T-helper 1 cell treated with Interleukin-12 subunit alpha and Interleukin-12 subunit beta and Interleukin-4 antibody, amounts not matched to agents 30 μg/mL and 1 μg/mL, for 36 hours (primary cell): ENCODE measurements around the gene IKZF5.
A peak's percentile ranks its signal among the peaks of the same experiment; 100 is the strongest.

ENCODE experiments used
- H3K27ac Mint-ChIP-seq: one replicate; pipeline ENCODE4 v1.8.0; 2021; ENCODE audit warnings: mild to moderate bottlenecking, mixed read lengths
- H3K27me3 Mint-ChIP-seq: one replicate; pipeline ENCODE4 v1.8.0; 2021; ENCODE audit warnings: low read depth, mixed read lengths
- H3K36me3 Mint-ChIP-seq: one replicate; pipeline ENCODE4 v1.8.0; 2021; ENCODE audit warnings: low read depth, mixed read lengths
- H3K4me1 Mint-ChIP-seq: one replicate; pipeline ENCODE4 v1.8.0; 2021; ENCODE audit warnings: low read depth, mixed read lengths
- H3K4me3 Mint-ChIP-seq: one replicate; pipeline ENCODE4 v1.8.0; 2021; ENCODE audit warnings: mild to moderate bottlenecking, moderate library complexity, mixed read lengths
- H3K9me3 Mint-ChIP-seq: one replicate; pipeline ENCODE4 v1.8.0; 2021; ENCODE audit warnings: mixed read lengths

IKZF5 gene

DNA sequence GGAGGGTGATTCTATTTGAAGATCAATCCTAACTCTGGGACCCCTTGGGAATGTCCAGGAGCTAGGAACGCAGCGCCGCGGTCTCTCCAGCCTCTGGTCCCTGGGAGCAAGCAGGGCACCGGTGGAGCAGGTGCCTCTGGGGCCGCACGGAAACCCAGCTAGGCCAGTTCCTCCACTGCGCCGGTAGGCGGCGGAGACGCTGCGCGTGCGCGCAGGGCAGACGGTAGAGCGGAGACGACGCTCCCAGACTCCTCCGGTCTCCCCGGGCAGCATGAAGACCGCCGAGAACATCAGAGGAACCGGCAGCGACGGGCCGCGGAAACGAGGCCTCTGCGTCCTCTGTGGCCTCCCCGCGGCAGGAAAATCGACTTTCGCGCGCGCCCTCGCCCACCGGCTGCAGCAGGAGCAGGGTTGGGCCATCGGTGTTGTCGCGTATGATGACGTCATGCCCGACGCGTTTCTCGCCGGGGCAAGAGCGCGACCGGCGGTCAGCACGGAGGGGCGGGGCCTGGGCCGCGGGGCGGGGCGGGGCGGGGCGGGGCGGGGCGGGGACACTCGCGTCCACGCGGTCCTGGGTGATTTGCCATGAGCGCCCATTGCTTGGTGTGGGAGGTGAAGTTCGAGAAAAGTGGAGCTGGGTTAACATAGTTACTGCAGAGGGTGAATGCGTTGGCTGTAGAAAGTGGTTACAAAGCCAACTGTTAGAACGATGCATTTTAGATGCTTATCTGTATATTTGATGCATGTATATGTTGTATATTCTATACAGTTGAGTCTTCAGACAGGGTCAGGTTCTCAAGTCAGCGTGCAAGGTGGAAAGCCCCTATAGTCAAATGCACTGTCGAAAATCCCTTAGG is 28.2 kb downstream of the IKZF5 start, which contains the start of gene PSTK:
TSS of gene PSTK (plus strand) at position 193 of the 857 bp plus-strand sequence. CDS start at position 272, 79 bp downstream.
- peak within 1 kb of the TSS; percentile 98 for H3K27ac Mint-ChIP-seq
- H3K4me3 Mint-ChIP-seq = peak within 1 kb of the TSS; percentile 90

DNA sequence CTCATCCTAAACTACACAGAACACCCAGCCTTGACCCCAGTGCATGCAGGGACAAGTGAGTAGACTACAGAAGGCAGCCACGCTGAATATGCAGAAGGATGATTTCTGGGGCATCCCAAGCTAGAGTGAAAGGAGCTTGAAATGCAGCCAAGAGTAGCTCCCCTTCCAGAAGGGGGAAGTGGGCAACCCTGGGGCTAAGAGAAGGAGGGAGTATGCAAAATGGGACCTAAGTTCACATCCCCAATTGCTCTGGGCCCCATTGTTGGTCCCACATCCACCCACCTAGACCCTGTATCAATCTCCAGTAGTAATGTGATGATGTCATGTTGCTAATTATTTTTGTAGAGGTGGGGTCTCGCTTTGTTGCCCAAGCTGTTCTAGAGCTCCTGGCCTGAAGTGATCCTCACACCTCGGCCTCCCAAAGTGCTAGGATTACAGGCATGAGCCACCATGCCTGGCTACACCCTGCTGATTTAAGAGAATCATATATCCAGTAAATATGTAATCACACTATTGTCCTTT is 34.0 kb downstream of the IKZF5 start:
- no peak overlapping the region for H3K27ac Mint-ChIP-seq

More for the DNA sequence above, 28.2 kb downstream of the IKZF5 start, which contains the start of gene PSTK:
- Mint-ChIP-seq H3K9me3 (no peaks in the 10 kb centered on the region), H3K27me3 (peaks cover 6% of the 10 kb centered on the region), H3K36me3 (no peaks in the 10 kb centered on the region), H3K4me1 (peaks cover 18% of the 10 kb centered on the region)

GRCh38 chr10:122974023-122974422 is 34.6 kb downstream of the IKZF5 start:
- no peak overlapping the region for H3K27ac Mint-ChIP-seq
- H3K4me3 Mint-ChIP-seq = no peak overlapping the region
- peaks cover 20% of the 10 kb centered on the region for H3K27me3 Mint-ChIP-seq
- H3K4me1 Mint-ChIP-seq = no peaks in the 10 kb centered on the region
- peaks cover under 1% of the 10 kb centered on the region for H3K9me3 Mint-ChIP-seq
- H3K36me3 Mint-ChIP-seq = no peaks in the 10 kb centered on the region

More for the DNA sequence above, 34.0 kb downstream of the IKZF5 start:
- H3K9me3 Mint-ChIP-seq = no peaks in the 10 kb centered on the region
- H3K4me3 Mint-ChIP-seq = no peak overlapping the region
- no peaks in the 10 kb centered on the region for H3K36me3 Mint-ChIP-seq
- H3K27me3 Mint-ChIP-seq = peaks cover 20% of the 10 kb centered on the region
- no peaks in the 10 kb centered on the region for H3K4me1 Mint-ChIP-seq

- H3K36me3 Mint-ChIP-seq = no peaks in the 10 kb centered on the region
- H3K27me3 Mint-ChIP-seq = peaks cover 17% of the 10 kb centered on the region
- no peak overlapping the region for H3K27ac Mint-ChIP-seq
- H3K9me3 Mint-ChIP-seq = peaks cover 30% of the 10 kb centered on the region
- H3K4me3 Mint-ChIP-seq = no peak overlapping the region
- no peaks in the 10 kb centered on the region for H3K4me1 Mint-ChIP-seq
Observed at GRCh38 chr10:122968698-122969097, 39.9 kb downstream of the IKZF5 start.

DNA sequence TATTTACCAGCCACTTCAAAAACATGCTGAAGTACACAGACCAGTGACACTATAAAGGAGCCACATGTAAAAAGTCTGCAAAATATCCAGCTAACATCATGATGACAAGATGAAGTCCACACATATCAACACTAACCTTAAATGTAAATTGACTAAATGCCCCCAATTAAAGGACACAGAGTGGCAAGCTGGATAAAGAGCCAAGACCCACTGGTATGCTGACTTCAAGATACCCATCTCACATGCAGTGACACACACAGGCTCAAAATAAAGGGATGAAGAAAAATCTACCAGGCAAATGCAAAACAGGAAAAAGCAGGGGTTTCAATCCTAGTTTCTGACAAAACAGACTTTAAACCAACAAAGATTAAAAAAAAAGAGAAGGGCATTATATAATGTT is 41.7 kb downstream of the IKZF5 start:
- Mint-ChIP-seq H3K36me3 (no peaks in the 10 kb centered on the region), H3K4me1 (no peaks in the 10 kb centered on the region), H3K9me3 (peaks cover 30% of the 10 kb centered on the region), H3K27ac (no peak overlapping the region), H3K4me3 (no peak overlapping the region), H3K27me3 (peaks cover 13% of the 10 kb centered on the region)

GRCh38 chr10:122962405-122962804 is 46.2 kb downstream of the IKZF5 start:
- no peaks in the 10 kb centered on the region for H3K4me1 Mint-ChIP-seq

DNA sequence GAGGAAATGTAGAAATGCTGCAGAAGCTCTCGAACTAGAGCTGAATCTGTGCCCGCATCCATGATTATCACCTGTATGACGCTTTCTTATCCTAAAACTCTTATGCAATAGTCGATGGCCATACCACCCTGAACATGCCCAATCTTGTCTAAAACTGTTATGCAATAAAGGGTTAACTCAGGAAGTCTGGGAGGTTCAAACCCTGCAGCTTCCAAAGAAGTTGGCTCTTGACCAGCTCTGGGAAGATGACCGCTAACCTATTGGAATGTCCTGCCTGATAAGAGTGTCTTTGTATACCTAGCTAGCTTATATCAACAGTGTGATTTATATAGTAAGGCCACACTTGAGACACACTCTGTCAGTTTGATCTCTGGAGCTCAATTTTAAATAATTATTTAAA is 51.1 kb downstream of the IKZF5 start:
- no peak overlapping the region for H3K4me3 Mint-ChIP-seq
- peaks cover 15% of the 10 kb centered on the region for H3K4me1 Mint-ChIP-seq
- H3K36me3 Mint-ChIP-seq = peaks cover 9% of the 10 kb centered on the region
- H3K27me3 Mint-ChIP-seq = peaks cover 9% of the 10 kb centered on the region
- H3K9me3 Mint-ChIP-seq = no peaks in the 10 kb centered on the region
- H3K27ac Mint-ChIP-seq = no peak overlapping the region

More at GRCh38 chr10:122962405-122962804, 46.2 kb downstream of the IKZF5 start:
- H3K4me3 Mint-ChIP-seq = no peak overlapping the region
- H3K27ac Mint-ChIP-seq = no peak overlapping the region
- H3K36me3 Mint-ChIP-seq = no peaks in the 10 kb centered on the region
- peaks cover 18% of the 10 kb centered on the region for H3K9me3 Mint-ChIP-seq
- H3K27me3 Mint-ChIP-seq = peaks cover 5% of the 10 kb centered on the region

DNA sequence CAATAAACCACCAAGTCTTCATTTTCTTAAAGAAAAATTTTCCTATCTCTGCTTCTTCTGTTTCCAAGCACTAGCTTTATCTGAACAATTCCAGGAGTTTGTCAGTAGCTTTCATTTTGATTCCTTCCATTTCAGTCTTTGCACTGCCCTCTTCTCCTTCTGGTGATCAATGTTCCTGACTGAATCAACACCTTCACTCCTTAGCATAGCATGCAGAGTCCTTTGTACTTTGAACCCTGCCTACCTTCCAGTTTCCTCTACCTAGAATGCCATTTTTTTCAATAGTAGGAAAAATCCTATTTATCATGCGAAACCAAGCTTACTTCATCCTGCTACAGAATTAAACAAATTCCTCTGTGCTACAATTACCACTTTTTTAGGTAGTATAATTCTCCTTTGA is 52.7 kb downstream of the IKZF5 start:
- Mint-ChIP-seq H3K27me3 (peaks cover 9% of the 10 kb centered on the region), H3K36me3 (peaks cover 11% of the 10 kb centered on the region), H3K9me3 (no peaks in the 10 kb centered on the region), H3K4me1 (peaks cover 20% of the 10 kb centered on the region), H3K27ac (no peak overlapping the region), H3K4me3 (no peak overlapping the region)

DNA sequence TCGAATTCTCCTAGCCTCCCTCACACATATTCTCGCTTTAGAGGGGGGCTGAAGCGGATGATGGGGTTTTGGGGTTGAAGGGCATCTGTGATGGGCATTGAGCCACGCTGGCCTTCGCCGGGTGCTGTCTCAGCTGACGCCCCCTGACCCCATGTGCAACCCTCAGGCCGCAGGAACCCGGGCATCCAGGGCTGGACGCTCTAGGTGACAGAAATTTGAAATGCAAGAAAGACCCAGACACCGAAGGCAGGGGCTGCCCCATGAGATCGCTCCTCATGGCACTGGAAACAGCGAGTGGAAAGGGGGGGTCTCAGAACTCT is 53.9 kb downstream of the IKZF5 start:
- H3K36me3 Mint-ChIP-seq = peaks cover 13% of the 10 kb centered on the region
- peaks cover 9% of the 10 kb centered on the region for H3K27me3 Mint-ChIP-seq
- no peaks in the 10 kb centered on the region for H3K9me3 Mint-ChIP-seq
- peak overlapping the region; percentile 84 for H3K4me3 Mint-ChIP-seq
- H3K4me1 Mint-ChIP-seq = peaks cover 21% of the 10 kb centered on the region
- H3K27ac Mint-ChIP-seq = no peak overlapping the region

DNA sequence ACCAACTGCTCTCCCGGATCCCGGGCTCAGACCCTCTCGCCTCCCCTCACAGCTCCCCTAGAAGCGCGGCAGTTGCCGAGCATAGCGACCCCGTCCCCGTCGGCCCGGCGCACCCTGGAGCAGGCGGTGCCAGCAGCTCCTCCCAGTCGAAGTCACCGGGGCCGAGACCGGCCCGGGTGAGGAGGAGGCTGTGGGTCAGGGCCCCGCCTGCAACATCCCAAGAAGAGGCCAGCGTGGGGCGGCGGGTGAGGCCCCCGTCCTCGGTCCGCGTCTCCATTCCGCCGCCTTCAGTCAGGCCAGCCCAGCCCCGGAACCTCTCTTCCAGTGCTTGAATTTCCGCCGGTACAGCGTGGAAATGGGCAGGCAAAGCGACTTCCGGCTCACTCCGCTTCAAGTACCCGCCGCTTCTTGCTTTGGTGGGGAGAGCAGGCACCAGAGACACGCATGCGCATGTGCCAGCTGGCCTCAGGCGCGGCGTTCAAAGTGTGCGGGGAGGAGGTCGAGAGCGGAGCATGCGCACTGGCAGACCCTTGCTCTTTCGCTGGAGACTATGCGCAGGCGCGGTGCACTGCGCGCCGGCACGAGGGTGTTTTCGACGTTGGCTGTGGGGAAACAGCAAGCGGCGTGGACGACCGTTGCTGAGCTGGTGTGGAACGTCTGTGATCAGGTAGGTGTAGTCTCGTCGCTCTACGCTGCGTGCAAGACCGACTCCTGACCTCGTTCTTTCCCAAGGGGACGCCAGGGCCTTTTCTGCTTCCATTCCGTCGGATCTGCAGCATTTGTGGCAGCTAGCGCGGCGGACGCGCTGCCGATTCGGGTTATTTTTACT is 54.5 kb downstream of the IKZF5 start, which contains the start of gene C10orf88:
TSS of gene C10orf88 (minus strand) at position 326 of the 829 bp plus-strand sequence. CDS start at position 277, 49 bp downstream.
- Mint-ChIP-seq H3K4me1 (peaks cover 21% of the 10 kb centered on the region), H3K9me3 (no peaks in the 10 kb centered on the region), H3K27ac (peak within 1 kb of the TSS; percentile 84), H3K4me3 (peak within 1 kb of the TSS; percentile 84), H3K36me3 (peaks cover 13% of the 10 kb centered on the region), H3K27me3 (peaks cover 9% of the 10 kb centered on the region)

DNA sequence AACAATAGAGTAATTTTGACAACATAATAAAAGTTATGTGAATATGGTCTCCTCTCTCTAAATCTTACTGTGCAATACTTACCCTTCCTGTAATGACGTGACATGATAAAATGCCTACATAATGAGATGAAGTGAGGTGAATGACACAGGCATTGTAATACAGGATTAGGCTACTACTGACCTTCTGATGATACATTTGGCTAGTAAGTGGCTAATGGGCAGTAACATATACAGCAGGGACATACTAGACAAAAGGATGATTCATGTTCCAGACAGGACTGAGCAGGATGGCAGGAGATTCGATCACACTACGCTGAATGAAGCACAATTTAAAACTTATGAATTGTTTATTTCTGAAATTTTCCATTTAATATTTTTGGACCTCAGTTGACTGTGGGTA is 59.3 kb downstream of the IKZF5 start:
- Mint-ChIP-seq H3K27ac (no peak overlapping the region), H3K9me3 (no peaks in the 10 kb centered on the region), H3K27me3 (no peaks in the 10 kb centered on the region), H3K4me1 (peaks cover 20% of the 10 kb centered on the region), H3K36me3 (peaks cover 37% of the 10 kb centered on the region), H3K4me3 (no peak overlapping the region)
